ENCODE measurements around the gene TNFAIP8. TPM values are rescaled to one million over a fixed set of nuclear protein-coding genes. Genes with fewer than 3 reads are reported as not detected.

The TNFAIP8 gene
- total RNA-seq, 1 donor from 2014 or later, result 25.9 TPM

- Histone ChIP-seq H3K27ac (ENCODE audit: low read depth, low read length) (no peak overlapping the region), H3K36me3 (ENCODE audit: insufficient read depth, low read length) (no peaks in the 10 kb centered on the region), H3K27me3 (ENCODE audit: insufficient read depth, low read length) (no peaks in the 10 kb centered on the region), H3K79me2 (ENCODE audit: insufficient read depth, low read length) (no peaks in the 10 kb centered on the region), H2AFZ (ENCODE audit: low read depth, low read length) (no peak overlapping the region), H4K20me1 (ENCODE audit: insufficient read depth, low read length) (no peaks in the 10 kb centered on the region), H3K4me2 (ENCODE audit: low read length) (peak overlapping the region; percentile 95), H3K4me3 (ENCODE audit: insufficient read depth, low read depth, low read length) (peak overlapping the region; percentile 78), H3K9me3 (ENCODE audit: insufficient read depth, low read depth, low read length) (no peaks in the 10 kb centered on the region), H3K4me1 (ENCODE audit: insufficient read depth, low read length) (no peaks in the 10 kb centered on the region), H3K9ac (ENCODE audit: low read length) (peak overlapping the region; percentile 87)
- TF ChIP-seq EZH2 (IDR thresholded peaks at IDR 0.05; ENCODE audit: insufficient read depth, low read length) (no peak), CTCF (IDR thresholded peaks at IDR 0.05; ENCODE audit: insufficient read depth, low read depth, low read length) (no peak)
- Mint-ChIP-seq H3K27me3 (ENCODE audit: low read depth, unreplicated experiment) (no peaks in the 10 kb centered on the region), H3K27ac (ENCODE audit: unreplicated experiment) (no peak overlapping the region), H3K4me1 (ENCODE audit: low read depth, unreplicated experiment) (peaks cover 8% of the 10 kb centered on the region), H3K4me3 (ENCODE audit: unreplicated experiment) (no peak overlapping the region), H3K36me3 (ENCODE audit: low read depth, unreplicated experiment) (no peaks in the 10 kb centered on the region), H3K9me3 (ENCODE audit: unreplicated experiment) (peaks cover 3% of the 10 kb centered on the region)
- no peak for FAIRE-seq
- no peak for DNase-seq (ENCODE audit: low read depth)
Measured at GRCh38 chr5:119410448-119411159, 54.8 kb downstream of the TNFAIP8 start.

- Mint-ChIP-seq H3K27ac (ENCODE audit: unreplicated experiment) (peak overlapping the region; percentile 87), H3K9me3 (ENCODE audit: unreplicated experiment) (peaks cover 3% of the 10 kb centered on the region), H3K4me3 (ENCODE audit: unreplicated experiment) (peak overlapping the region; percentile 87), H3K27me3 (ENCODE audit: low read depth, unreplicated experiment) (no peaks in the 10 kb centered on the region), H3K4me1 (ENCODE audit: low read depth, unreplicated experiment) (peaks cover 8% of the 10 kb centered on the region), H3K36me3 (ENCODE audit: low read depth, unreplicated experiment) (no peaks in the 10 kb centered on the region)
- H3K4me1 ChIP-seq (ENCODE audit: insufficient read depth, low read length), result no peaks in the 10 kb centered on the region
- DNase-seq (ENCODE audit: low read depth) (peak; percentile 72), FAIRE-seq (peak; percentile 89)
- H4K20me1 ChIP-seq (ENCODE audit: insufficient read depth, low read length), result no peaks in the 10 kb centered on the region
- H3K79me2 ChIP-seq (ENCODE audit: insufficient read depth, low read length), result no peaks in the 10 kb centered on the region
- peak overlapping the region; percentile 87 for H3K9ac ChIP-seq (ENCODE audit: low read length)
- no peaks in the 10 kb centered on the region for H3K36me3 ChIP-seq (ENCODE audit: insufficient read depth, low read length)
- TF ChIP-seq EZH2 (IDR thresholded peaks at IDR 0.05; ENCODE audit: insufficient read depth, low read length) (no peak), CTCF (IDR thresholded peaks at IDR 0.05; ENCODE audit: insufficient read depth, low read depth, low read length) (peak; percentile 99)
- H3K4me2 ChIP-seq (ENCODE audit: low read length), result peak overlapping the region; percentile 95
- H2AFZ ChIP-seq (ENCODE audit: low read depth, low read length), result peak overlapping the region; percentile 87
- H3K27ac ChIP-seq (ENCODE audit: low read depth, low read length), result peak overlapping the region; percentile 80
- peak overlapping the region; percentile 78 for H3K4me3 ChIP-seq (ENCODE audit: insufficient read depth, low read depth, low read length)
- no peaks in the 10 kb centered on the region for H3K27me3 ChIP-seq (ENCODE audit: insufficient read depth, low read length)
- no peaks in the 10 kb centered on the region for H3K9me3 ChIP-seq (ENCODE audit: insufficient read depth, low read depth, low read length)
Measured at GRCh38 chr5:119411361-119412278, 55.8 kb downstream of the TNFAIP8 start.
